Right lobe of liver (tissue), 6 donors: Measurements from ENCODE around the gene CHORDC1. TPM values are rescaled to one million over a fixed set of nuclear protein-coding genes. Genes with fewer than 3 reads are reported as not detected.

Experiments used
- ATAC-seq, 4 donors: fragments of 200-7000 bp; cut with Tn5 transposase; one replicate each; pipeline ENCODE4 v1.9.1; 2020; ENCODE audit warnings: mild to moderate bottlenecking in 4 of 4, moderate library complexity in 4 of 4
- DNase-seq, 3 donors: peaks; one replicate each; pipeline ENCODE4 v3.0.0-alpha.2; 2020
- H3K27ac ChIP-seq, 3 donors: fragments of 200-600 bp; one replicate each; pipeline ENCODE4 v1.8.0; 2022
- H3K27me3 ChIP-seq, 2 donors: fragments of 200-600 bp; one replicate each; pipeline ENCODE4 v1.8.0; 2022
- H3K36me3 ChIP-seq, 4 donors: fragments of 200-600 bp; sonication (generic) in 1 of 4; one replicate each; pipeline versions ENCODE4 v1.5.1 to v1.8.0; 2017 to 2022; ENCODE audit warnings: control low read depth in 1 of 4
- H3K4me1 ChIP-seq, 4 donors: fragments of 200-600 bp; sonication (generic) in 1 of 4; one replicate each; pipeline versions ENCODE4 v1.5.1 to v1.8.0; 2017 to 2022; ENCODE audit warnings: control low read depth in 1 of 4
- H3K4me3 ChIP-seq, 3 donors: fragments of 200-600 bp; one replicate each; pipeline ENCODE4 v1.8.0; 2022
- H3K9me3 ChIP-seq, 4 donors: fragments of 200-600 bp; sonication (generic) in 1 of 4; one replicate each; pipeline versions ENCODE4 v1.5.1 to v1.8.0; 2017 to 2022; ENCODE audit warnings: control low read depth in 1 of 4
- CTCF ChIP-seq, 4 donors: fragments of 200-600 bp in 3 of 4; fragments of 450-650 bp in 1 of 4; IDR thresholded peaks; one replicate each; pipeline versions ENCODE4 v1.5.1 to v1.8.0; 2016 to 2022; ENCODE audit warnings: antibody characterized with exemption in 4 of 4, mild to moderate bottlenecking in 2 of 4
- POLR2A ChIP-seq: fragments of 450-650 bp; IDR thresholded peaks from one replicate; pipeline ENCODE4 v1.6.1; 2017; ENCODE audit warnings: antibody characterized with exemption, mild to moderate bottlenecking
- WGBS: methylation state at CpG from one replicate; pipeline ENCODE4 v1.1.6; 2018; ENCODE audit warnings: low coverage, low lambda C conversion rate; ENCODE audit not compliant: insufficient coverage; ENCODE audit errors: missing lambda C conversion rate; 5-methylcytosine and 5-hydroxymethylcytosine counted together
- intact Hi-C, 2 donors: fragments of 100-400 bp; cut with DNase I; formaldehyde crosslinking; loops; one replicate each; pipeline versions ENCODE4 v1.11.2 to v1.14.1; 2022
- total RNA-seq, 6 experiments: library from RNA; depleted of rRNA in 2 of 6; stranded (reverse); fragments of >200 nt in 2 of 6; fragmentation: NEBNext Ultra II Directional in 3 of 6; extraction: Animal tissue kit (Norgen Biotek cat#: 25700) in 3 of 6; gene quantifications; one replicate each; pipeline versions ENCODE4 v1.1.0 to v1.2.4, GENCODE V29; 2016 to 2023
- donor health status: DM: no; HTN: yes; CAD: no.
- donor health status: DM: no; HTN: no; CAD: no.
- donor health status: DM: no; HTN: no; CAD: no.
- donor health status: DM: no; HTN: yes; CAD: no.
- donor health status: DM: no; HTN: yes; CAD: no.

CHORDC1 gene
- total RNA-seq, 6 experiments from 2014 or later, result 14.4 to 32.3 (median 17.8) TPM

GRCh38 chr11:90220391-90220790 is 2.5 kb downstream of the CHORDC1 start:
- Histone ChIP-seq H3K27me3 (no peaks in the 10 kb centered on the region), H3K4me3 (no peak overlapping the region), H3K4me1 (peaks cover 0 to 24% (median 0%) of the 10 kb centered on the region in 4 donors), H3K9me3 (no peaks in the 10 kb centered on the region), H3K27ac (no peak overlapping the region), H3K36me3 (peaks cover 0 to 4% (median 0%) of the 10 kb centered on the region in 4 donors)
- ATAC-seq, result no peak
- intact Hi-C loops, result no loop called here
- DNase-seq, result no peak
- 75% methylated on average over 1 of the region's 1 CpG for WGBS
- TF ChIP-seq CTCF (IDR thresholded peaks at IDR 0.05), result no peak
- TF ChIP-seq POLR2A, result no peak

GRCh38 chr11:90219438-90219837 is 3.4 kb downstream of the CHORDC1 start:
- peaks cover 0 to 24% (median 0%) of the 10 kb centered on the region in 4 donors for H3K4me1 ChIP-seq
- no peak for ATAC-seq
- 96% methylated on average over 4 of the region's 6 CpGs for WGBS

GRCh38 chr11:90218606-90219005 is 4.2 kb downstream of the CHORDC1 start:
- TF ChIP-seq CTCF (IDR thresholded peaks at IDR 0.05) (no peak), POLR2A (no peak)
- no peak for ATAC-seq
- Histone ChIP-seq H3K9me3 (no peaks in the 10 kb centered on the region), H3K27ac (no peak overlapping the region), H3K27me3 (no peaks in the 10 kb centered on the region), H3K36me3 (peaks cover 0 to 17% (median 2%) of the 10 kb centered on the region in 4 donors), H3K4me1 (peaks cover 0 to 17% (median 0%) of the 10 kb centered on the region in 4 donors), H3K4me3 (no peak overlapping the region)
- DNase-seq, result no peak
- WGBS, result no CpG with 5 or more reads among the region's 2 CpGs
- intact Hi-C loops, result no loop called here

More at GRCh38 chr11:90219438-90219837, 3.4 kb downstream of the CHORDC1 start:
- no peak for DNase-seq
- Histone ChIP-seq H3K36me3 (peaks cover 0 to 10% (median 0%) of the 10 kb centered on the region in 4 donors), H3K4me3 (no peak overlapping the region), H3K27me3 (no peaks in the 10 kb centered on the region), H3K27ac (no peak overlapping the region), H3K9me3 (no peaks in the 10 kb centered on the region)
- no peak for TF ChIP-seq CTCF (IDR thresholded peaks at IDR 0.05)
- TF ChIP-seq POLR2A, result no peak
- intact Hi-C loops, result no loop called here

DNA sequence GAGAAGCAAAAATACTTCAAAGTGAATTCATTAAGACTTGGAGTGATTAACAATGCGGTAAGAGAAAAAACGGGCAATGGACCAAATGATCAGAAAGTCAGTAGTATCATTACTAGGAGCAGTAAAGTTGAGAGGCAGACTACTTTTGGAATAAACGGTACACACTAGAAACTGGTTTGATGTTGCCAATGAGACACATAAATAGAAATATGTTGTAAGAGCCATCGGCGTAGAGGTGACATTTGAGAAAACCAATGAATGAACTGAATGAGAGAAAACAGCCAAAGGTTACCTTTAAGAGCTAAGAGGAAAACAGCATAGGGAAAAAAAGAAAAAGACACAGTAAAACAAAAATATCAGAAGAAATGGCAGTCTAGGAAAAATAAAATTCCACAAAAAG is 6.2 kb downstream of the CHORDC1 start:
- no peak overlapping the region for H3K4me3 ChIP-seq
- H3K9me3 ChIP-seq, result no peaks in the 10 kb centered on the region
- 91% methylated on average over 5 of the region's 5 CpGs for WGBS
- DNase-seq (no peak), ATAC-seq (no peak)
- intact Hi-C loops, result no loop called here
- no peak overlapping the region for H3K27ac ChIP-seq
- H3K27me3 ChIP-seq, result no peaks in the 10 kb centered on the region
- TF ChIP-seq POLR2A (no peak), CTCF (IDR thresholded peaks at IDR 0.05) (no peak)
- H3K4me1 ChIP-seq, result peaks cover 0 to 14% (median 0%) of the 10 kb centered on the region in 4 donors
- H3K36me3 ChIP-seq, result peaks cover 0 to 25% (median 2%) of the 10 kb centered on the region in 4 donors

GRCh38 chr11:90213322-90213721 is 9.5 kb downstream of the CHORDC1 start:
- Histone ChIP-seq H3K4me1 (no peaks in the 10 kb centered on the region), H3K9me3 (no peaks in the 10 kb centered on the region), H3K27me3 (no peaks in the 10 kb centered on the region), H3K36me3 (peaks cover 0 to 46% (median 10%) of the 10 kb centered on the region in 4 donors), H3K27ac (no peak overlapping the region), H3K4me3 (no peak overlapping the region)
- WGBS, result 82% methylated on average over 3 of the region's 3 CpGs
- ATAC-seq (no peak), DNase-seq (no peak)
- TF ChIP-seq POLR2A (no peak), CTCF (IDR thresholded peaks at IDR 0.05) (no peak)
- intact Hi-C loops, result no loop called here
